GM21360 (cell line): Measurements from ENCODE around the gene PLCG2.
"Not testable (repeated sequence)": the region's sequence is repeated elsewhere in the genome, so short reads cannot be mapped to it uniquely, and the experiment has no call there.

Source experiments
- ATAC-seq: cut with Tn5 transposase; IDR thresholded peaks from one replicate; pipeline ENCODE4 v1.9.1; 2021; ENCODE audit warnings: mild to moderate bottlenecking, moderate library complexity; ENCODE audit not compliant: unreplicated experiment

Gene PLCG2

DNA sequence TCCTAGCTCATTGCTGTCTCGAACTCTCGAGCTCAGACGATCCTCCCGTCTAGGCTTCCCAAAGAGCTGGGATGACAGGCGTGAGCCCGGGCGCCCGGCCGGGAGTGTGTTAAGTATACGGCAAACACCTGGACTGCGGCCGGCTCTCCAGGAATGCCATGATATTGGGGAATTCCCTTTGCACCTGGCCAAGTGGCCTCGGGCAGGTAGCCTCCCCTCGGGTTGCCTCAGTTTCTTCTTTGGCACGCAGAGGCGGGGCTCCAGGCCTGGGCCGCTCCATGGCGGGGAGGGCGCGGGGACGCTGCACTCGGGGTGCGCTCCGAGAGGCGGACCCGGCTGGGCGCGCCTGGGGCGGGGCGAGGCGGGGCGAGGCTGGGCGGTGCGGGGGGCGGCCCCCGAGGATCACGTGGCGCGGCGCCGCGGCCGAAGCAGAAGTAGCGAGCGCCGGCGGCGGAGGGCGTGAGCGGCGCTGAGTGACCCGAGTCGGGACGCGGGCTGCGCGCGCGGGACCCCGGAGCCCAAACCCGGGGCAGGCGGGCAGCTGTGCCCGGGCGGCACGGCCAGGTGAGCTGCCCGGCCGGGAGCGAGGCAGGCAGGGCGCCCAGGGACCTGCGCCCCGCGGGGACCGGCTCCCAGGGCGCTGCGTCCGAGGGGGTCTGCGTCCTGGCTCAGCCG is at the start of gene PLCG2:
PLCG2 (plus strand) TSS at position 431 of the 675 bp plus-strand sequence. CDS start 6,699 bp downstream, outside the sequence.
- ATAC-seq: peak; percentile 73

DNA sequence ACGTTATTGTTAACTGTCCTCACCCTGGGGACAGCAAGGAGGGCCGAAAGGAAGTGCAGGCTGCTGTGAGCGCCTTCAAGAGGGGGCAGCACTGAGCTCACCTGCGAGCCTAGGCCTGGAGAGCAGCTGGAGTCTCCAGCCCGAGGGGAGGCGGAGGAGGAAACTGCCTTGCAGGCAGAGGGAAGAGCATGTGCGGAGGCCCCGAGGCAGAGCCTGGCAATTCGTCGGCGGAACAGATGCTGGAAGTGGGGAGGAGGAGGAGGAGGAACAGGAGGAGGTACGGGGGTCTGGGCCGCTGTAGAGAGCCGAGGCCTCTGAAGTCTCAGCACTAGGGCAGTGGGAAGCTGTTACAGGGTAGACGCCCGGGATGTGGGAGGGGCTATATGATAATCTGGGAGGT is 49.6 kb upstream of the PLCG2 start:
- ATAC-seq: no peak

- peak; percentile 78 for ATAC-seq
These were observed 48.7 kb upstream of the PLCG2 start for GRCh38 chr16:81730090-81731051.

GRCh38 chr16:81731649-81732048 is 47.4 kb upstream of the PLCG2 start:
- ATAC-seq: no peak

- ATAC-seq: no peak
These were observed 46.4 kb upstream of the PLCG2 start for GRCh38 chr16:81732699-81733098.

- ATAC-seq: no peak
These were observed 45.8 kb upstream of the PLCG2 start for GRCh38 chr16:81733295-81733694.

- no peak for ATAC-seq
These were observed 44.3 kb upstream of the PLCG2 start for GRCh38 chr16:81734632-81735434.

GRCh38 chr16:81737885-81738536 is 41.1 kb upstream of the PLCG2 start:
- ATAC-seq: peak; percentile 45

- no peak for ATAC-seq
These were observed 40.2 kb upstream of the PLCG2 start for GRCh38 chr16:81738783-81739496.

- no peak for ATAC-seq
These were observed 39.6 kb upstream of the PLCG2 start for GRCh38 chr16:81739503-81739902.

DNA sequence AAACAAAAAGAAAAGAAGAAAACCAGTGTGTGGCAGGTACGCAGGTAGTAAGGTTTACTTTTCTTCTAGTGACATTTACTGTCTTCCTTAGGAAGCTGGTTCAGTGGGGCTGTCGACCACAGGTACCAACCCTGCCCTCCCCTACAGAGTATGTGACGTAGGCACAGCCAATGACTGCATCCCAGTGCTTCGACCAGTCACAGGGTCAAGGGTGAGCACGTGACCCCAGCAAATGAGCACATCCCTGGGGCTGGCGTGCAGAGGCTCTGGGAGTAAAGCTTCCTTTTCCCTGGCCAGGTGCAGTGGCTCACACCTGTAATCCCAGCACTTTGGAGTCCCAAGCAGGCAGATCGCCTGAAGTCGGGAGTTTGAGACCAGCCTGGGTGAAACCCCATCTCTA is 38.9 kb upstream of the PLCG2 start:
- ATAC-seq: peak; percentile 74

DNA sequence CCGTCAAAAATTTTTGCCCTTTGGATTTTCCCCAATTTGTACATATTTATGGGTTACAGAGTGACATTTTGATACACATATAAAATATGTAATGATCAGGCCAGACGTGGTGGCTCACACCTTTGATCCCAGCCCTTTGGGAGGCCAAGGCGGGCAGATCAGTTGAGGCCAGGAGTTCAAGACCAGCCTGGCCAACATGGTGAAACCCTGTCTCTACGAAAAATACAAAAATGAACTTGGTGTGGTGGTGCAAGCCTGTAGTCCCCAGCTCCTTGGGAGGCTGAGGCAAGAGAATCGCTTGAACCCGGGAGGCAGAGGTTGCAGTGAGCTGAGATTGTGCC is 37.7 kb upstream of the PLCG2 start:
- ATAC-seq: not testable (repeated sequence)

DNA sequence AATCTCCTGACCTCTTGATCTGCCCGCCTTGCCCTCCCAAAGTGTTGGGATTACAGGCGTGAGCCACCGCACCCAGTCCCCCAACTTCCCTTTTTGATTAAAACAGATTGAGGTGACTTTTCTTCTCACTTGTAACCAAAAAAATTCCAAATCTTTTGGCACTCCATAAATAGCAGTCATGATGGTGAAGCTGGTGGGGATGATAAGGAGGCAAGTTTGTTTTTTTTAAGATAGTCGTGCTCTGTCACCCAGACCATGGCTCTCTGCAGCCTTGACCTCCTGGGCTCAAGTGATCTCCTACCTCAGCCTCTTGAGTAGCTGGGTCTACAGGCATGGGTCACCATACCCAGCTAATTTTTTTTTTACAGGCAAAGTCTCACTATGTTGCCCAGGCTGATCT is 34.7 kb upstream of the PLCG2 start:
- ATAC-seq: no peak

DNA sequence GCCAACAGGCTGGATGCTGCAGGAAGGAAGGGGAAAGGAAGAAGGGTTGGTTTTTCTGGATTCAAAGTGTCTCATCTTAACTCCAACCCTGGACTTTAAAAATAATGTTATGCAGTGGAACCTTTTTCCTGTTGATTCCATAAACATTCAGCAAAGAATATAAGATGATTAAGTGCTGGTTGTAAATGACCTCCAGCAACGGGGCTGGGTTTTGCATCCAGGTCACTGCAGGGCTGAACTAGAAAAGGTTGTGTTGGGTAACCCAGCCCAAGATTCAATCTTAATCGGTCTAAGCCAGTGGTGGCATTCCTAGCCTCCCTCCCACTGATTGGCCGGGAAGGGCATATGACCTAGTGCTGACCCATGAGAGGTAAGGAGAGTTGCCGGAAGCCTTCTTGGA is 34.2 kb upstream of the PLCG2 start:
- ATAC-seq: no peak

GRCh38 chr16:81745704-81746558 is 33.2 kb upstream of the PLCG2 start:
- ATAC-seq: peak; percentile 62

DNA sequence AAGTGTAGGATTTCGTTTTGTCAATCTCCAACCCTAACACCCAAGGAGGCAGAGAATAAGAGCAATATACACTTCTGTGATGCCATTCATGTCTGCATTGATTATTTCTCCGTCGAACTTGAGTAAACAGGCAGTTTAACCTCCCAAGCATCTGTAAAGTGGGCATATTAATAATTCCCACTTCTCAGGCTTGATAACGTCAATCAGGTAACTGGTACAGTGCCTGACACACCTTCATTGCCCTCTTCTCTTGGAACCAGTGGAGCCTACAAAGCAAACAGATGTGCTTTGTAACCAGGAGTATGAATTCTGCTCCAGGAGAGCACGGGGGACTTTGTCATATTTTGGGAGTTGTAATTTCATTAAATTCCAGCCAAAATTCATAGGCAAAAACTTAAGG is 32.5 kb upstream of the PLCG2 start:
- no peak for ATAC-seq

- ATAC-seq: no peak
These were observed 30.5 kb upstream of the PLCG2 start for GRCh38 chr16:81748476-81749198.

GRCh38 chr16:81752225-81752875 is 26.7 kb upstream of the PLCG2 start:
- peak; percentile 90 for ATAC-seq
